Stimulated activated CD4-positive, alpha-beta T cell treated with anti-CD3 and anti-CD28 coated beads, Interleukin-2, amount 100 ng/mL, for 4 hours (primary cell): ENCODE results near the gene MYO19.
"Not testable (repeated sequence)": the region's sequence is repeated elsewhere in the genome, so short reads cannot be mapped to it uniquely, and the experiment has no call there.

ENCODE experiments used
- DNase-seq: peaks from one replicate; pipeline ENCODE4 v3.0.0-alpha.2; 2020; ENCODE audit warnings: low read depth

The MYO19 gene

GRCh38 chr17:36529121-36529520 is 5.5 kb downstream of the MYO19 start:
- no peak for DNase-seq

GRCh38 chr17:36527621-36528250 is 6.9 kb downstream of the MYO19 start:
- DNase-seq, result no peak

GRCh38 chr17:36525888-36526287 is 8.8 kb downstream of the MYO19 start:
- DNase-seq, result no peak

- DNase-seq, result no peak
These were observed 9.6 kb downstream of the MYO19 start for GRCh38 chr17:36525113-36525512.

- DNase-seq, result peak; percentile 13
These were observed 10.2 kb downstream of the MYO19 start for GRCh38 chr17:36524428-36524876.

- no peak for DNase-seq
These were observed 11.6 kb downstream of the MYO19 start for GRCh38 chr17:36523113-36523512.

GRCh38 chr17:36515837-36516236 is 18.8 kb downstream of the MYO19 start:
- DNase-seq, result no peak

GRCh38 chr17:36514856-36515255 is 19.8 kb downstream of the MYO19 start:
- DNase-seq, result no peak

- DNase-seq, result no peak
These were observed 22.0 kb downstream of the MYO19 start for GRCh38 chr17:36512641-36513040.

GRCh38 chr17:36511216-36511615 is 23.5 kb downstream of the MYO19 start:
- DNase-seq, result no peak

GRCh38 chr17:36510636-36511035 is 24.0 kb downstream of the MYO19 start:
- no peak for DNase-seq

GRCh38 chr17:36509272-36509985 is 25.2 kb downstream of the MYO19 start:
- no peak for DNase-seq

GRCh38 chr17:36508439-36508838 is 26.2 kb downstream of the MYO19 start:
- DNase-seq, result not testable (repeated sequence)

GRCh38 chr17:36507266-36507665 is 27.4 kb downstream of the MYO19 start:
- DNase-seq, result no peak

- DNase-seq, result no peak
These were observed 27.8 kb downstream of the MYO19 start for GRCh38 chr17:36506831-36507230.

- DNase-seq, result no peak
These were observed 28.3 kb downstream of the MYO19 start for GRCh38 chr17:36506249-36506826.

GRCh38 chr17:36505171-36505570 is 29.5 kb downstream of the MYO19 start:
- DNase-seq, result no peak

GRCh38 chr17:36504156-36504545 is 30.5 kb downstream of the MYO19 start:
- no peak for DNase-seq

GRCh38 chr17:36503456-36504155 is 31.1 kb downstream of the MYO19 start:
- DNase-seq, result no peak

GRCh38 chr17:36501963-36502362 is 32.7 kb downstream of the MYO19 start:
- DNase-seq, result no peak

- no peak for DNase-seq
These were observed 33.3 kb downstream of the MYO19 start for GRCh38 chr17:36501351-36501750.

- DNase-seq, result no peak
These were observed 33.9 kb downstream of the MYO19 start for GRCh38 chr17:36500745-36501225.
